Neural cell (in vitro differentiated cells): ENCODE data around the gene FILIP1.

Experiments
- RAD21 ChIP-seq: fragments of 450-650 bp; conservative IDR thresholded peaks from 2 replicates; pipeline ENCODE4 v1.6.1; 2014; ENCODE audit warnings: antibody characterized with exemption, mild to moderate bottlenecking, moderate library complexity
- TF ChIP-seq, protein P1 (sequence below): fragments of 450-650 bp; IDR thresholded peaks from 2 replicates; pipeline ENCODE4 v1.5.1; 2014; ENCODE audit warnings: antibody characterized with exemption, mild to moderate bottlenecking, moderate library complexity; ENCODE audit not compliant: poor library complexity, severe bottlenecking

DNA sequence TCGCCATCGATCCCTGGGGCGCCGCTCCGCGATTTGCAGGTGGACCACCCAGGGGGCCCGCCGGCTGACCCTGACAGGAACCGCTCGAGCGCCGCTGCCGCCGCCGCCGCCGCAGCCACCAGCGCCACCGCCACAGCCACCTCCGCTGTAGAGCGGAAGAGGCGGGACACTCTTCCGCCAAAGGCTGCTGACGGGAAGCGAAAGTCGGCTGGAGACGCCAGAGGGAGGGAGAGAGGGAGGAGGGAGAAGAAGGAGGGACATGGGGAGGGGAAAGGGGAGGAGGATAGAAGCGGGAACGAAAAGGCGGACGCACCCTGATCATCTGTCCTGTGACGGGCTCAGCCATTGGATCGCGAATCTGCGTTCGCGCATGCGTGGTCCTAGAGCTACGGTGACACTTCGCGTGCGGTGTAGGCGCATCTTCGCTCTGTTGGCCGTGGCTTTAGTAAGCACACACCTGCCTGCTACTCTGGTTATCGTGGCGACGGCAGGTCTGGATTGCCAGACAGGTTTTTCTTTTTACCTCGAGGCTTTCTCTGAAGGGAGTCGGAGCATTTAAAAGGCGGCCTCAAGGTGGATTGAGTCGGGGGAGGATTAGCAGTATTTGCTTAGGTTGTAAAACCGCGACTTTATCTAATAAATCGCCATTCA is 208.8 kb downstream of the FILIP1 start, which contains the start of gene TMEM30A:
- TF ChIP-seq, protein P1, sequence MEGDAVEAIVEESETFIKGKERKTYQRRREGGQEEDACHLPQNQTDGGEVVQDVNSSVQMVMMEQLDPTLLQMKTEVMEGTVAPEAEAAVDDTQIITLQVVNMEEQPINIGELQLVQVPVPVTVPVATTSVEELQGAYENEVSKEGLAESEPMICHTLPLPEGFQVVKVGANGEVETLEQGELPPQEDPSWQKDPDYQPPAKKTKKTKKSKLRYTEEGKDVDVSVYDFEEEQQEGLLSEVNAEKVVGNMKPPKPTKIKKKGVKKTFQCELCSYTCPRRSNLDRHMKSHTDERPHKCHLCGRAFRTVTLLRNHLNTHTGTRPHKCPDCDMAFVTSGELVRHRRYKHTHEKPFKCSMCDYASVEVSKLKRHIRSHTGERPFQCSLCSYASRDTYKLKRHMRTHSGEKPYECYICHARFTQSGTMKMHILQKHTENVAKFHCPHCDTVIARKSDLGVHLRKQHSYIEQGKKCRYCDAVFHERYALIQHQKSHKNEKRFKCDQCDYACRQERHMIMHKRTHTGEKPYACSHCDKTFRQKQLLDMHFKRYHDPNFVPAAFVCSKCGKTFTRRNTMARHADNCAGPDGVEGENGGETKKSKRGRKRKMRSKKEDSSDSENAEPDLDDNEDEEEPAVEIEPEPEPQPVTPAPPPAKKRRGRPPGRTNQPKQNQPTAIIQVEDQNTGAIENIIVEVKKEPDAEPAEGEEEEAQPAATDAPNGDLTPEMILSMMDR: no peak
- TF ChIP-seq RAD21: peak; percentile 16
